Liver (tissue), 9 donors: ENCODE results near the gene JOSD2. TPM values are rescaled to one million over a fixed set of nuclear protein-coding genes. Genes with fewer than 3 reads are reported as not detected.

Experiments
- DNase-seq: peaks from one replicate; pipeline ENCODE4 v3.0.0-alpha.2; 2017; ENCODE audit warnings: low spot score
- H3K27ac ChIP-seq, 2 donors: one replicate each; pipeline ENCODE4 v1.7.0; 2013; ENCODE audit warnings: inconsistent platforms in 2 of 2, low read length in 2 of 2, control low read depth in 1 of 2, low read depth in 1 of 2, mild to moderate bottlenecking in 1 of 2
- H3K27me3 ChIP-seq, 4 donors: one replicate each; pipeline versions ENCODE4 v1.6.1 to v1.7.0; 2013; ENCODE audit warnings: low read length in 3 of 4, inconsistent platforms in 1 of 4, mild to moderate bottlenecking in 1 of 4, moderate library complexity in 1 of 4; ENCODE audit not compliant: control insufficient read depth in 4 of 4, insufficient read depth in 4 of 4
- H3K36me3 ChIP-seq, 4 donors: one replicate each; pipeline versions ENCODE4 v1.6.1 to v1.7.0; 2013; ENCODE audit warnings: low read length in 3 of 4, mild to moderate bottlenecking in 3 of 4, low read depth in 1 of 4, moderate library complexity in 1 of 4; ENCODE audit not compliant: control insufficient read depth in 4 of 4, insufficient read depth in 3 of 4
- H3K4me1 ChIP-seq, 4 donors: one replicate each; pipeline versions ENCODE4 v1.6.1 to v1.7.0; 2013; ENCODE audit warnings: low read length in 3 of 4, mild to moderate bottlenecking in 3 of 4, moderate library complexity in 1 of 4; ENCODE audit not compliant: control insufficient read depth in 4 of 4, insufficient read depth in 4 of 4
- H3K4me3 ChIP-seq, 3 donors: one replicate each; pipeline versions ENCODE4 v1.6.1 to v1.7.0; 2013; ENCODE audit warnings: low read length in 3 of 3, control low read depth in 1 of 3, low read depth in 1 of 3, mild to moderate bottlenecking in 1 of 3
- H3K9ac ChIP-seq, 2 donors: one replicate each; pipeline ENCODE4 v1.7.0; 2013; ENCODE audit warnings: low read length in 2 of 2, mild to moderate bottlenecking in 2 of 2, moderate library complexity in 2 of 2, control low read depth in 1 of 2, low read depth in 1 of 2
- H3K9me3 ChIP-seq, 4 donors: one replicate each; pipeline versions ENCODE4 v1.6.1 to v1.7.0; 2013; ENCODE audit warnings: low read length in 3 of 4; ENCODE audit not compliant: control insufficient read depth in 4 of 4
- ATF3 ChIP-seq: IDR thresholded peaks from 2 replicates; pipeline ENCODE4 v1.6.1; 2016; ENCODE audit warnings: antibody characterized with exemption
- CTCF ChIP-seq: fragments of 150-350 bp; IDR thresholded peaks from 2 replicates; pipeline ENCODE4 v1.5.1; 2017; ENCODE audit warnings: improper control_type of control experiment, low read depth, low read length; ENCODE audit not compliant: missing input control
- EGR1 ChIP-seq, 2 donors: IDR thresholded peaks; 2 replicates each; pipeline ENCODE4 v1.6.1; 2016 to 2018; ENCODE audit warnings: antibody characterized with exemption in 2 of 2, low read depth in 2 of 2
- FOXA2 ChIP-seq: IDR thresholded peaks from 2 replicates; pipeline ENCODE4 v1.6.1; 2016; ENCODE audit warnings: antibody characterized with exemption
- GABPA ChIP-seq, 2 donors: IDR thresholded peaks in 1 of 2; conservative IDR thresholded peaks in 1 of 2; 2 replicates each; pipeline ENCODE4 v1.6.1; 2016; ENCODE audit warnings: antibody characterized with exemption in 2 of 2, mild to moderate bottlenecking in 1 of 2, moderate library complexity in 1 of 2
- HNF4A ChIP-seq, 2 donors: conservative IDR thresholded peaks; 2 replicates each; pipeline ENCODE4 v1.6.1; 2016; ENCODE audit warnings: antibody characterized with exemption in 2 of 2, mild to moderate bottlenecking in 2 of 2
- HNF4G ChIP-seq: IDR thresholded peaks from 2 replicates; pipeline ENCODE4 v1.6.1; 2016; ENCODE audit warnings: antibody characterized with exemption
- JUND ChIP-seq, 2 donors: IDR thresholded peaks; 2 replicates each; pipeline ENCODE4 v1.6.1; 2016; ENCODE audit warnings: antibody characterized with exemption in 2 of 2
- MAX ChIP-seq: IDR thresholded peaks from 2 replicates; pipeline ENCODE4 v1.6.1; 2016; ENCODE audit warnings: antibody characterized with exemption
- NR2F2 ChIP-seq: IDR thresholded peaks from 2 replicates; pipeline ENCODE4 v1.6.1; 2016; ENCODE audit warnings: antibody characterized with exemption
- RAD21 ChIP-seq, 2 donors: IDR thresholded peaks; 2 replicates each; pipeline ENCODE4 v1.6.1; 2016; ENCODE audit warnings: antibody characterized with exemption in 2 of 2, mild to moderate bottlenecking in 2 of 2
- REST ChIP-seq: IDR thresholded peaks from 2 replicates; pipeline ENCODE4 v1.6.1; 2016; ENCODE audit warnings: antibody characterized with exemption, mild to moderate bottlenecking
- RXRA ChIP-seq, 2 donors: IDR thresholded peaks; 2 replicates each; pipeline ENCODE4 v1.6.1; 2017 to 2018; ENCODE audit warnings: antibody characterized with exemption in 2 of 2, mild to moderate bottlenecking in 1 of 2
- SP1 ChIP-seq: IDR thresholded peaks from 2 replicates; pipeline ENCODE4 v1.6.1; 2018; ENCODE audit warnings: antibody characterized with exemption, mild to moderate bottlenecking
- TAF1 ChIP-seq: conservative IDR thresholded peaks from 2 replicates; pipeline ENCODE4 v1.6.1; 2016; ENCODE audit warnings: antibody characterized with exemption, mild to moderate bottlenecking
- YY1 ChIP-seq: IDR thresholded peaks from 2 replicates; pipeline ENCODE4 v1.6.1; 2016; ENCODE audit warnings: antibody characterized with exemption, mild to moderate bottlenecking
- ZBTB33 ChIP-seq: IDR thresholded peaks from 2 replicates; pipeline ENCODE4 v1.6.1; 2016; ENCODE audit warnings: antibody characterized with exemption
- WGBS: extraction: QIAGEN DNeasy Blood & Tissue Kit; methylation state at CpG from one replicate; pipeline ENCODE4 v1.1.7; 2013; 5-methylcytosine and 5-hydroxymethylcytosine counted together
- polyA plus RNA-seq, 2 donors: library from polyadenylated mRNA; stranded (reverse) in 1 of 2; unstranded in 1 of 2; fragments of 200-250 nt in 1 of 2; fragments of >200 nt in 1 of 2; fragmentation: Nextera tagmentation in 1 of 2; extraction: Ambion mirVana in 1 of 2; gene quantifications; one replicate each; pipeline versions ENCODE4 v1.2.1 to v1.2.3, GENCODE V29; 2013 to 2015
- total RNA-seq, 2 donors: library from RNA; depleted of rRNA; stranded (reverse); fragments of >200 nt; gene quantifications; one replicate each; pipeline ENCODE4 v1.2.3, GENCODE V29; 2014
- donor health status: healthy.
- donor health status: healthy.
- donor health status: healthy.
- donor health status: healthy.
- donor health status: healthy.

Gene JOSD2
- total RNA-seq: 1 to 10 TPM; 6.6 to 9.8 TPM
- 10 to 100 TPM; 30.2 to 32.9 TPM for polyA plus RNA-seq

GRCh38 chr19:50511069-50511822, at the start of gene JOSD2:
Gene JOSD2, minus strand, starts transcription at chr19:50511191. Its CDS starts 760 bp downstream, at chr19:50510431.
- no peak for TF ChIP-seq CTCF
- TF ChIP-seq SP1: peak; percentile 81
- TF ChIP-seq NR2F2: no peak
- TF ChIP-seq YY1: peak; percentile 85
- TF ChIP-seq GABPA (IDR thresholded peaks at IDR 0.05 in 1 of 2, conservative IDR thresholded peaks at IDR 0.05 in 1 of 2): peak; percentile 87 to 97
- peak; percentile 54 to 73 for TF ChIP-seq EGR1 (IDR thresholded peaks at IDR 0.05; ENCODE audit: low read depth in 2 of 2)
- TF ChIP-seq RXRA (IDR thresholded peaks at IDR 0.05): peak; percentile 27 to 31
- peak; percentile 60 for TF ChIP-seq REST
- peak in 1 of 2 donors; percentile 17 for TF ChIP-seq HNF4A (conservative IDR thresholded peaks at IDR 0.05)
- no peak for TF ChIP-seq RAD21 (IDR thresholded peaks at IDR 0.05)
- peak; percentile 21 to 37 for TF ChIP-seq JUND (IDR thresholded peaks at IDR 0.05)
- TF ChIP-seq MAX: peak; percentile 94
- no peak for TF ChIP-seq FOXA2
- TF ChIP-seq ZBTB33: peak; percentile 99
- 3% methylated on average over 69 of the region's 69 CpGs for WGBS
- no peaks in the 10 kb centered on the region for H3K36me3 ChIP-seq

GRCh38 chr19:50559636-50560035, 48.6 kb upstream of the JOSD2 start:
- no peaks in the 10 kb centered on the region for H3K36me3 ChIP-seq
- H3K4me1 ChIP-seq: peaks cover 0 to 11% (median 2%) of the 10 kb centered on the region in 4 donors
- peaks cover under 1 to 6% (median 5%) of the 10 kb centered on the region in 4 donors for H3K27me3 ChIP-seq
- H3K4me3 ChIP-seq: no peak overlapping the region
- 57% methylated on average over 10 of the region's 10 CpGs for WGBS
- H3K9me3 ChIP-seq: no peaks in the 10 kb centered on the region
- DNase-seq: no peak
- no peak overlapping the region for H3K27ac ChIP-seq
- H3K9ac ChIP-seq: no peak overlapping the region
- TF ChIP-seq MAX: no peak
- TF ChIP-seq RAD21 (IDR thresholded peaks at IDR 0.05): no peak
- TF ChIP-seq TAF1: no peak
- no peak for TF ChIP-seq ZBTB33
- no peak for TF ChIP-seq HNF4G
- no peak for TF ChIP-seq GABPA (IDR thresholded peaks at IDR 0.05 in 1 of 2, conservative IDR thresholded peaks at IDR 0.05 in 1 of 2)
- TF ChIP-seq CTCF: no peak
- TF ChIP-seq FOXA2: no peak
- no peak for TF ChIP-seq RXRA (IDR thresholded peaks at IDR 0.05)
- TF ChIP-seq YY1: no peak
- TF ChIP-seq NR2F2: no peak
- TF ChIP-seq ATF3: no peak
- no peak for TF ChIP-seq HNF4A (conservative IDR thresholded peaks at IDR 0.05)
- no peak for TF ChIP-seq EGR1 (IDR thresholded peaks at IDR 0.05; ENCODE audit: low read depth in 2 of 2)

More at GRCh38 chr19:50511069-50511822, at the start of gene JOSD2:
- H3K9ac ChIP-seq: peak within 1 kb of the TSS; percentile 15 to 21
- no peaks in the 10 kb centered on the region for H3K9me3 ChIP-seq
- peak; percentile 94 for DNase-seq
- H3K4me3 ChIP-seq: peak within 1 kb of the TSS; percentile 54 to 73 (median 71)
- H3K27ac ChIP-seq: peak within 1 kb of the TSS; percentile 79 to 89
- H3K4me1 ChIP-seq: peaks cover 10 to 26% (median 18%) of the 10 kb centered on the region in 4 donors
- no peaks in the 10 kb centered on the region for H3K27me3 ChIP-seq
